HCT116 (cell line): ENCODE measurements around the gene LRCH3.

ENCODE experiments used
- CEBPB ChIP-seq: IDR thresholded peaks from 2 replicates; pipeline ENCODE4 v1.6.1; 2012; ENCODE audit warnings: low read depth
- JUND ChIP-seq: IDR thresholded peaks from 2 replicates; pipeline ENCODE4 v1.6.1; 2012
- POLR2A ChIP-seq: IDR thresholded peaks from 2 replicates; pipeline ENCODE4 v1.7.0; 2011; ENCODE audit warnings: borderline replicate concordance; ENCODE audit not compliant: insufficient read depth, insufficient read length; ENCODE audit errors: extremely low read depth
- RAD21 ChIP-seq: IDR thresholded peaks from 2 replicates; pipeline ENCODE4 v1.6.1; 2012; ENCODE audit warnings: low read depth, mild to moderate bottlenecking
- SP1 ChIP-seq: IDR thresholded peaks from 2 replicates; pipeline ENCODE4 v1.6.1; 2012; ENCODE audit warnings: low read depth
- SRF ChIP-seq: IDR thresholded peaks from 2 replicates; pipeline ENCODE4 v1.6.1; 2012; ENCODE audit warnings: low read depth
- YY1 ChIP-seq: IDR thresholded peaks from 2 replicates; pipeline ENCODE4 v1.6.1; 2011; ENCODE audit warnings: low read length, low read depth, moderate library complexity, mild to moderate bottlenecking; ENCODE audit not compliant: insufficient replicate concordance; ENCODE audit errors: extremely low read depth
- TF ChIP-seq, protein P1 (sequence below), 3 experiments: fragments of 200-600 bp in 1 of 3; sonication (generic) in 1 of 3; IDR thresholded peaks in 2 of 3; conservative IDR thresholded peaks in 1 of 3; 2 replicates each; pipeline ENCODE4 v1.5.1; 2012 to 2017; ENCODE audit warnings: low read depth in 2 of 3, low read length in 2 of 3, antibody characterized with exemption in 1 of 3, borderline replicate concordance in 1 of 3, control low read depth in 1 of 3, mild to moderate bottlenecking in 1 of 3, mixed read lengths in 1 of 3, mixed run types in 1 of 3, moderate library complexity in 1 of 3; ENCODE audit not compliant: insufficient read depth in 1 of 3

DNA sequence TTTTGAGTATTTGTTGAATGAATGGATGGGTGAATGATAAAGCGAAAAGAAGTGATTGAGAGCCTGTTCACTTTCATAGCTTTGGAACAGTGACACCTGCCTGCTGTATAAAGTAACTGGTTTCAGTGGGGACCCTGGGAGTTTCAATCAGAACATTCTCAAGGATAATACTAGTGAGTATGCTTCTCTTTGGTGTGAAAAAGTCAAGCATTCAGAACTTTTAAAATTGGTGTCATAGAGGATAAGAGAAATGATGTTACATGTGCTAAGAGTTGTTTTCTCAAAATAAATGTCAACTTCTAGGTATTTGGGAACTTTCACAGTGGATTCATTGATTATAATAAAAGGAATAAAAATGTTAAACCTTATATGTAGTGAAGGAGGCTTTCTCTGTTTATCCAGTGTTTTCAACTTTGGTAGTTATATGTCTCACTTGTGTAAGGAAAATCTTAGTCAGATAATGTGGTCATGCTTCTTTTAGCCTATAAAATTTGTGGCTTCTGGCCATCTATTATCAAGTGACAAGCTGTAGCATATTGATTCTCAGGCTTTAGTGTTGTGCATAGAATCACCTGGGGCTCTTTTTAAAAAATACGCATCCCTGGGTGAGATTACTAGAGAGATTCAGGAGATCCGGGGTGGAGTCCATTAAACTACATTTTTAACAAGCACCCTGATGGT lies 11.9 kb downstream of the LRCH3 start:
- TF ChIP-seq, protein P1, sequence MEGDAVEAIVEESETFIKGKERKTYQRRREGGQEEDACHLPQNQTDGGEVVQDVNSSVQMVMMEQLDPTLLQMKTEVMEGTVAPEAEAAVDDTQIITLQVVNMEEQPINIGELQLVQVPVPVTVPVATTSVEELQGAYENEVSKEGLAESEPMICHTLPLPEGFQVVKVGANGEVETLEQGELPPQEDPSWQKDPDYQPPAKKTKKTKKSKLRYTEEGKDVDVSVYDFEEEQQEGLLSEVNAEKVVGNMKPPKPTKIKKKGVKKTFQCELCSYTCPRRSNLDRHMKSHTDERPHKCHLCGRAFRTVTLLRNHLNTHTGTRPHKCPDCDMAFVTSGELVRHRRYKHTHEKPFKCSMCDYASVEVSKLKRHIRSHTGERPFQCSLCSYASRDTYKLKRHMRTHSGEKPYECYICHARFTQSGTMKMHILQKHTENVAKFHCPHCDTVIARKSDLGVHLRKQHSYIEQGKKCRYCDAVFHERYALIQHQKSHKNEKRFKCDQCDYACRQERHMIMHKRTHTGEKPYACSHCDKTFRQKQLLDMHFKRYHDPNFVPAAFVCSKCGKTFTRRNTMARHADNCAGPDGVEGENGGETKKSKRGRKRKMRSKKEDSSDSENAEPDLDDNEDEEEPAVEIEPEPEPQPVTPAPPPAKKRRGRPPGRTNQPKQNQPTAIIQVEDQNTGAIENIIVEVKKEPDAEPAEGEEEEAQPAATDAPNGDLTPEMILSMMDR (IDR thresholded peaks at IDR 0.05 in 2 of 3, conservative IDR thresholded peaks at IDR 0.05 in 1 of 3; ENCODE audit: borderline replicate concordance in 1 of 3, insufficient read depth in 1 of 3, low read depth in 2 of 3, low read length in 2 of 3) = no peak; a peak in 1 of 6 replicates
- TF ChIP-seq POLR2A (no peak), YY1 (no peak), CEBPB (no peak), SRF (no peak), JUND (no peak), SP1 (no peak), RAD21 (peak; percentile 23; the same call in 1 of the 2 replicates)
